Common myeloid progenitor, CD34-positive (primary cell): Measurements from ENCODE around the gene KIRREL3.

Experiments
- CTCF ChIA-PET: fragments of 350-600 bp; sonication (Branson Sonifier 250); formaldehyde crosslinking; loops from one replicate; lab custom pipeline; 2021; ENCODE audit warnings: antibody characterized with exemption; lab: Charles Lee
- POLR2A ChIA-PET: fragments of 350-600 bp; sonication (Branson Sonifier 250); formaldehyde crosslinking; loops from one replicate; lab custom pipeline; 2021; ENCODE audit warnings: antibody characterized with exemption; lab: Charles Lee
- DNase-seq, 3 donors: peaks; one replicate each; pipeline versions ENCODE4 v3.0.0 to v3.0.0-alpha.2; 2013
- H3K27ac ChIP-seq, 2 experiments: 1 replicate in 1 of 2; 2 replicates in 1 of 2; pipeline ENCODE4 v1.7.0; 2013; ENCODE audit warnings: inconsistent platforms in 2 of 2, low read length in 2 of 2, mild to moderate bottlenecking in 2 of 2, low read depth in 1 of 2, moderate library complexity in 1 of 2; ENCODE audit not compliant: severe bottlenecking in 2 of 2, insufficient read depth in 1 of 2, poor library complexity in 1 of 2
- H3K27me3 ChIP-seq, 5 experiments: replicated peaks in 2 of 5; 1 replicate in 3 of 5; 2 replicates in 2 of 5; pipeline versions ENCODE4 v1.6.1 to v1.7.0; 2013; ENCODE audit warnings: low read length in 4 of 5, mild to moderate bottlenecking in 2 of 5, moderate library complexity in 2 of 5, inconsistent platforms in 1 of 5; ENCODE audit not compliant: insufficient read depth in 5 of 5, control insufficient read depth in 4 of 5
- H3K36me3 ChIP-seq, 4 experiments: 1 replicate in 2 of 4; 2 replicates in 2 of 4; pipeline versions ENCODE4 v1.6.1 to v1.7.0; 2013; ENCODE audit warnings: low read length in 3 of 4, control low read depth in 1 of 4, mild to moderate bottlenecking in 1 of 4; ENCODE audit not compliant: control insufficient read depth in 4 of 4, insufficient read depth in 4 of 4
- H3K4me1 ChIP-seq, 4 experiments: 1 replicate in 3 of 4; 2 replicates in 1 of 4; pipeline versions ENCODE4 v1.6.1 to v1.7.1; 2013; ENCODE audit warnings: low read length in 3 of 4, mild to moderate bottlenecking in 3 of 4, control low read depth in 1 of 4, inconsistent platforms in 1 of 4, moderate library complexity in 1 of 4; ENCODE audit not compliant: control insufficient read depth in 4 of 4, insufficient read depth in 4 of 4; ENCODE audit errors: control extremely low read depth in 1 of 4
- H3K4me3 ChIP-seq, 7 experiments: 1 replicate in 4 of 7; 2 replicates in 3 of 7; pipeline versions ENCODE4 v1.5.1 to v1.7.0; 2013; ENCODE audit warnings: mild to moderate bottlenecking in 7 of 7, low read length in 6 of 7, moderate library complexity in 6 of 7, inconsistent platforms in 2 of 7, low read depth in 2 of 7, control low read depth in 1 of 7; ENCODE audit not compliant: insufficient read depth in 4 of 7, control insufficient read depth in 1 of 7; ENCODE audit errors: extremely low read depth in 1 of 7
- H3K9me3 ChIP-seq, 5 experiments: 1 replicate in 4 of 5; 2 replicates in 1 of 5; pipeline versions ENCODE4 v1.6.1 to v1.7.1; 2013; ENCODE audit warnings: low read length in 4 of 5, mild to moderate bottlenecking in 2 of 5, inconsistent platforms in 1 of 5, low read depth in 1 of 5, moderate library complexity in 1 of 5; ENCODE audit not compliant: control insufficient read depth in 4 of 5, insufficient read depth in 2 of 5; ENCODE audit errors: control extremely low read depth in 1 of 5
- WGBS: methylation state at CpG from one replicate; pipeline ENCODE4 v1.1.5; 2013; ENCODE audit not compliant: insufficient coverage; 5-methylcytosine and 5-hydroxymethylcytosine counted together

KIRREL3 gene

DNA sequence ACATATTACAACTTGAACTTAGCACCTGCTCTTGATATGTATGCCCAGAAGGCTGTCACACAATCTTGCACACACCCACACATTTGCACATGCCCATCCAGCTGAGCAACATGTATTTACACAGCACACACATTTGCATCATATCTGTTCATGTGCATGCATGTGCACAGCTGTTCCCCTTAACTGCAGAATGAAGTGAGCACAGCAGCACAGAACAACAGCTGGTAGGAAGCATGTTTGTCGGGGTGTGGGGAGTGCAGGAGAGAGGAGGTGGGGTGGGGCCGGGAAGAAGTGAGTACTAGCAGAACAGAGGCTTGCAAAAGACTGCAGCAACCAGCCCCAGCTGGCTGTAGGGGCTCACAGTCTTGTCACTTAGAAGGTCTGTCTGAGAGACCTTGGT is 296.5 kb downstream of the KIRREL3 start:
- H3K9me3 ChIP-seq, result no peaks in the 10 kb centered on the region
- 75% methylated on average over 2 of the region's 2 CpGs for WGBS
- no peaks in the 10 kb centered on the region for H3K36me3 ChIP-seq
- POLR2A ChIA-PET, result no interaction called here
- H3K4me3 ChIP-seq, result no peak overlapping the region
- CTCF ChIA-PET, result no interaction called here
- peaks cover 0 to 14% (median 0%) of the 10 kb centered on the region in 5 experiments for H3K27me3 ChIP-seq
- H3K4me1 ChIP-seq, result no peaks in the 10 kb centered on the region
- no peak overlapping the region for H3K27ac ChIP-seq
- no peak for DNase-seq

GRCh38 chr11:126703662-126704061 is 296.9 kb downstream of the KIRREL3 start:
- H3K36me3 ChIP-seq, result no peaks in the 10 kb centered on the region
- CTCF ChIA-PET, result no interaction called here

GRCh38 chr11:126702987-126703386 is 297.6 kb downstream of the KIRREL3 start:
- Histone ChIP-seq H3K4me3 (no peak overlapping the region), H3K27ac (no peak overlapping the region), H3K9me3 (no peaks in the 10 kb centered on the region), H3K27me3 (peaks cover 0 to 10% (median 3%) of the 10 kb centered on the region in 5 experiments), H3K36me3 (no peaks in the 10 kb centered on the region), H3K4me1 (no peaks in the 10 kb centered on the region)
- ChIA-PET POLR2A (no interaction called here), CTCF (no interaction called here)
- DNase-seq, result no peak
- 94% methylated on average over 5 of the region's 5 CpGs for WGBS

More at GRCh38 chr11:126703662-126704061, 296.9 kb downstream of the KIRREL3 start:
- Histone ChIP-seq H3K4me1 (no peaks in the 10 kb centered on the region), H3K27ac (no peak overlapping the region), H3K27me3 (peaks cover 0 to 11% (median 1%) of the 10 kb centered on the region in 5 experiments), H3K9me3 (no peaks in the 10 kb centered on the region), H3K4me3 (no peak overlapping the region)
- DNase-seq, result no peak
- 83% methylated on average over 2 of the region's 4 CpGs for WGBS
- POLR2A ChIA-PET, result no interaction called here

- Histone ChIP-seq H3K9me3 (no peaks in the 10 kb centered on the region), H3K4me1 (no peaks in the 10 kb centered on the region), H3K27ac (no peak overlapping the region), H3K27me3 (peaks cover 0 to 13% (median 3%) of the 10 kb centered on the region in 5 experiments), H3K36me3 (no peaks in the 10 kb centered on the region), H3K4me3 (no peak overlapping the region)
- ChIA-PET POLR2A (no interaction called here), CTCF (no interaction called here)
- no peak for DNase-seq
- WGBS, result 81% methylated on average over 5 of the region's 7 CpGs
These were observed 298.3 kb downstream of the KIRREL3 start for GRCh38 chr11:126702165-126702720.

GRCh38 chr11:126701520-126701897 is 299.1 kb downstream of the KIRREL3 start:
- no peak overlapping the region for H3K4me3 ChIP-seq
- no peak overlapping the region for H3K27ac ChIP-seq
- H3K9me3 ChIP-seq, result no peaks in the 10 kb centered on the region
- DNase-seq, result no peak
- CTCF ChIA-PET, result no interaction called here
- H3K27me3 ChIP-seq, result peaks cover 0 to 13% (median 3%) of the 10 kb centered on the region in 5 experiments
- no peaks in the 10 kb centered on the region for H3K36me3 ChIP-seq
- no peaks in the 10 kb centered on the region for H3K4me1 ChIP-seq
- POLR2A ChIA-PET, result no interaction called here
- WGBS, result 87% methylated on average over 2 of the region's 2 CpGs

GRCh38 chr11:126700768-126701519 is 299.6 kb downstream of the KIRREL3 start:
- no peak for DNase-seq
- H3K4me1 ChIP-seq, result no peaks in the 10 kb centered on the region
- no peaks in the 10 kb centered on the region for H3K36me3 ChIP-seq
- no peak overlapping the region for H3K27ac ChIP-seq
- H3K9me3 ChIP-seq, result no peaks in the 10 kb centered on the region
- 95% methylated on average over 8 of the region's 9 CpGs for WGBS
- H3K27me3 ChIP-seq, result peaks cover 0 to 13% (median 3%) of the 10 kb centered on the region in 5 experiments
- ChIA-PET CTCF (no interaction called here), POLR2A (interaction anchor here (0.6 kb wide), 1 partner anchor 336 kb away, joined by 3 read pairs; no protein-coding TSS in a partner anchor)
- H3K4me3 ChIP-seq, result no peak overlapping the region

DNA sequence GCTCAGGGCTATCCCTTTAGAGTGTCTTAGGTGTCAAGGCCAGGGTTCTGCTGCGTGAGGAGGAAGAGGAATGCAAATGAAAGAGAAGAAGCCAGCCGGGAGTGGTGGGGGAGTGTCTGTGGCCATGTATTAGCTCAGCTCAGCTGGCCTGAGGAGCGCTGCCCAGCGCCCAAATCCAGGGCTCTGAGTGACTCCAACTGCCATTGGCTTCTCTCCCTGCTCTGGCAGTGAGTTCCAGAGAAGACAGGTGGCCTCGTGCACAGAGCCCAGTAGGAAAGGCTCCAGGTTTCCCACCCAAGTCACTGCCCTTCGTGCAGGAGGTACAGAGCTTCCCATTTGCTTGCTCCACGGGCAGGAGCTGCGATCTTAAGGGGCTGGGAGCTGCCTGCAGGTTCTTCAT is 302.0 kb downstream of the KIRREL3 start:
- no peaks in the 10 kb centered on the region for H3K36me3 ChIP-seq
- no peak overlapping the region for H3K4me3 ChIP-seq
- H3K4me1 ChIP-seq, result no peaks in the 10 kb centered on the region
- H3K27me3 ChIP-seq, result peaks cover 0 to 14% (median 3%) of the 10 kb centered on the region in 5 experiments
- WGBS, result 82% methylated on average over 3 of the region's 8 CpGs
- H3K9me3 ChIP-seq, result no peaks in the 10 kb centered on the region
- ChIA-PET CTCF (interaction anchor here (1.1 kb wide), 1 partner anchor 44 kb away, joined by 3 read pairs; no protein-coding TSS in a partner anchor), POLR2A (no interaction called here)
- no peak overlapping the region for H3K27ac ChIP-seq
- no peak for DNase-seq
